Measurements from ENCODE around the gene ANP32A. TPM values are rescaled to one million over a fixed set of nuclear protein-coding genes. Genes with fewer than 3 reads are reported as not detected.

Gene ANP32A
- polyA plus RNA-seq, 1 donor (not counting 4 experiments of a cell fraction or from before 2014, with no cell fraction given) = 93.6 TPM

DNA sequence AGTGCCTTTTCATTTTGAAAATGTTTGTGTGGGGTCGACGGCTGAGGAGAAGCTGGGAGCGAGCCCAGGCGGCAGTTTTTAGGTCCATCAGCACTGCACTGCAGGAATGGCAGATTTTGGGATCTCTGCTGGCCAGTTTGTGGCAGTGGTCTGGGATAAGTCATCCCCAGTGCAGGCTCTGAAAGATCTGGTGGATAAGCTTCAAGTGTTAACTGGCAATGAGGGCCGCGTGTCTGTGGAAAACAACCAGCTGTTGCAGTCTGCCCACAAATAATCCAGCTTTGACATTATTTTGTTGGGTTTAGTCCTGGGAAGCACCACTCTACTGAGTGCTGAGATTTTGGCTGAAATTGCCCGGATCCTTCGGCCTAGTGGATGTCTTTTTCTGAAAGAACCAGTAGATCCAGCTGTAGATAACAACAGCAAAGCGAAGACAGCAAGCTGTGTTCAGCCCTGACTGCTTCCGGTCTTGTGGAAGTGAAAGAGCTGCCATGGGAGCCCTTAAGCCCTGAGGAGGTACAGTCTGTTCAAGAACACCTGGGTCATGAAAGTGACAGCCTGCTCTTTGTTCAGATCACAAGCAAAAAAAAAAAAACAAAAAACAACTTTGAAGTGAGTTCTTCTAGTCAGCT lies 13.1 kb upstream of the ANP32A start:
- H3K27ac ChIP-seq (ENCODE audit: control insufficient read depth, insufficient read depth, low read length) = no peak overlapping the region
- no peaks in the 10 kb centered on the region for H4K20me1 ChIP-seq (ENCODE audit: control insufficient read depth, extremely low read depth, insufficient read depth, low read length)
- no peaks in the 10 kb centered on the region for H3K36me3 ChIP-seq (ENCODE audit: control insufficient read depth in 2 of 2, extremely low read depth in 1 of 2, insufficient read depth in 2 of 2, low read length in 2 of 2)
- DNase-seq (ENCODE audit: low read depth, low spot score) = no peak
- no peak for FAIRE-seq
- H3K4me2 ChIP-seq (ENCODE audit: control insufficient read depth, extremely low read depth, insufficient read depth, low read depth, low read length) = no peak overlapping the region
- TF ChIP-seq EZH2 (IDR thresholded peaks at IDR 0.05; ENCODE audit: low read length) = no peak
- TF ChIP-seq, protein P1, sequence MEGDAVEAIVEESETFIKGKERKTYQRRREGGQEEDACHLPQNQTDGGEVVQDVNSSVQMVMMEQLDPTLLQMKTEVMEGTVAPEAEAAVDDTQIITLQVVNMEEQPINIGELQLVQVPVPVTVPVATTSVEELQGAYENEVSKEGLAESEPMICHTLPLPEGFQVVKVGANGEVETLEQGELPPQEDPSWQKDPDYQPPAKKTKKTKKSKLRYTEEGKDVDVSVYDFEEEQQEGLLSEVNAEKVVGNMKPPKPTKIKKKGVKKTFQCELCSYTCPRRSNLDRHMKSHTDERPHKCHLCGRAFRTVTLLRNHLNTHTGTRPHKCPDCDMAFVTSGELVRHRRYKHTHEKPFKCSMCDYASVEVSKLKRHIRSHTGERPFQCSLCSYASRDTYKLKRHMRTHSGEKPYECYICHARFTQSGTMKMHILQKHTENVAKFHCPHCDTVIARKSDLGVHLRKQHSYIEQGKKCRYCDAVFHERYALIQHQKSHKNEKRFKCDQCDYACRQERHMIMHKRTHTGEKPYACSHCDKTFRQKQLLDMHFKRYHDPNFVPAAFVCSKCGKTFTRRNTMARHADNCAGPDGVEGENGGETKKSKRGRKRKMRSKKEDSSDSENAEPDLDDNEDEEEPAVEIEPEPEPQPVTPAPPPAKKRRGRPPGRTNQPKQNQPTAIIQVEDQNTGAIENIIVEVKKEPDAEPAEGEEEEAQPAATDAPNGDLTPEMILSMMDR (optimal IDR thresholded peaks at IDR 0.05 in 1 of 3, IDR thresholded peaks at IDR 0.05 in 1 of 3, conservative IDR thresholded peaks at IDR 0.05 in 1 of 3; ENCODE audit: extremely low read depth in 1 of 3, insufficient read depth in 2 of 3, low read length in 3 of 3) = no peak
- no peaks in the 10 kb centered on the region for H3K4me1 ChIP-seq (ENCODE audit: control insufficient read depth, extremely low read depth, insufficient read depth, low read length)
- peaks cover 5% of the 10 kb centered on the region for H3K27me3 ChIP-seq (ENCODE audit: control insufficient read depth, extremely low read depth, insufficient read depth, low read length)
- dilution Hi-C loops (cut with MboI; ENCODE audit: extremely low pct_ligation_motif_present, low sequenced_read_pairs) = no loop called here
- H3K4me3 ChIP-seq (ENCODE audit: control insufficient read depth in 2 of 3, extremely low read depth in 1 of 3, insufficient read depth in 2 of 3, low read depth in 1 of 3, low read length in 3 of 3) = no peak overlapping the region
- no peaks in the 10 kb centered on the region for H3K9me1 ChIP-seq (ENCODE audit: control insufficient read depth, extremely low read depth, insufficient read depth, low read length)
- no peak overlapping the region for H2AFZ ChIP-seq (ENCODE audit: control insufficient read depth, low read length)
- H3K9me3 ChIP-seq (ENCODE audit: control insufficient read depth, low read depth, low read length) = peaks cover 2% of the 10 kb centered on the region
- no peaks in the 10 kb centered on the region for H3K79me2 ChIP-seq (ENCODE audit: control insufficient read depth, insufficient read depth, low read length)
- no peak overlapping the region for H3K9ac ChIP-seq (ENCODE audit: control insufficient read depth, extremely low read depth, insufficient read depth, low read length)

- no peaks in the 10 kb centered on the region for H3K9me3 ChIP-seq (ENCODE audit: control insufficient read depth, low read depth, low read length)
- no peak overlapping the region for H3K27ac ChIP-seq (ENCODE audit: control insufficient read depth, insufficient read depth, low read length)
- FAIRE-seq (no peak), DNase-seq (ENCODE audit: low read depth, low spot score) (no peak)
- H3K4me3 ChIP-seq (ENCODE audit: control insufficient read depth in 2 of 3, extremely low read depth in 1 of 3, insufficient read depth in 2 of 3, low read depth in 1 of 3, low read length in 3 of 3) = no peak overlapping the region
- H4K20me1 ChIP-seq (ENCODE audit: control insufficient read depth, extremely low read depth, insufficient read depth, low read length) = no peaks in the 10 kb centered on the region
- H3K79me2 ChIP-seq (ENCODE audit: control insufficient read depth, insufficient read depth, low read length) = no peaks in the 10 kb centered on the region
- H3K36me3 ChIP-seq (ENCODE audit: control insufficient read depth in 2 of 2, extremely low read depth in 1 of 2, insufficient read depth in 2 of 2, low read length in 2 of 2) = no peaks in the 10 kb centered on the region
- no peak for TF ChIP-seq EZH2 (IDR thresholded peaks at IDR 0.05; ENCODE audit: low read length)
- TF ChIP-seq, protein P1 (optimal IDR thresholded peaks at IDR 0.05 in 1 of 3, IDR thresholded peaks at IDR 0.05 in 1 of 3, conservative IDR thresholded peaks at IDR 0.05 in 1 of 3; ENCODE audit: extremely low read depth in 1 of 3, insufficient read depth in 2 of 3, low read length in 3 of 3) = no peak
- no peaks in the 10 kb centered on the region for H3K4me1 ChIP-seq (ENCODE audit: control insufficient read depth, extremely low read depth, insufficient read depth, low read length)
- H3K27me3 ChIP-seq (ENCODE audit: control insufficient read depth, extremely low read depth, insufficient read depth, low read length) = peaks cover 5% of the 10 kb centered on the region
- no peak overlapping the region for H3K9ac ChIP-seq (ENCODE audit: control insufficient read depth, extremely low read depth, insufficient read depth, low read length)
- dilution Hi-C loops (cut with MboI; ENCODE audit: extremely low pct_ligation_motif_present, low sequenced_read_pairs) = no loop called here
- no peak overlapping the region for H3K4me2 ChIP-seq (ENCODE audit: control insufficient read depth, extremely low read depth, insufficient read depth, low read depth, low read length)
- H3K9me1 ChIP-seq (ENCODE audit: control insufficient read depth, extremely low read depth, insufficient read depth, low read length) = no peaks in the 10 kb centered on the region
- H2AFZ ChIP-seq (ENCODE audit: control insufficient read depth, low read length) = no peak overlapping the region
These were observed 9.6 kb upstream of the ANP32A start for GRCh38 chr15:68830141-68830785.
